ENCODE results near the gene TPPP2.

The TPPP2 gene

GRCh38 chr14:21057803-21058675 is 28.0 kb downstream of the TPPP2 start, which contains the start of gene RNASE8:
RNASE8 (plus strand) TSS chr14:21057822; CDS start chr14:21057893, 71 bp downstream.
- DNase-seq (ENCODE audit: low read depth), result peak; percentile 50

GRCh38 chr14:21058903-21059302 is 28.9 kb downstream of the TPPP2 start:
- no peak for DNase-seq (ENCODE audit: low read depth)

GRCh38 chr14:21059842-21060613 is 30.0 kb downstream of the TPPP2 start:
- peak; percentile 65 for DNase-seq (ENCODE audit: low read depth)

GRCh38 chr14:21060614-21061346 is 30.8 kb downstream of the TPPP2 start:
- DNase-seq (ENCODE audit: low read depth), result no peak

- DNase-seq (ENCODE audit: low read depth), result no peak
These were observed 31.3 kb downstream of the TPPP2 start for GRCh38 chr14:21061347-21061668.

- DNase-seq (ENCODE audit: low read depth), result peak; percentile 91
These were observed 33.5 kb downstream of the TPPP2 start for GRCh38 chr14:21063479-21063878.

GRCh38 chr14:21066882-21067502 is 37.0 kb downstream of the TPPP2 start:
- DNase-seq (ENCODE audit: low read depth), result no peak

- peak; percentile 70 for DNase-seq (ENCODE audit: low read depth)
These were observed 38.7 kb downstream of the TPPP2 start for GRCh38 chr14:21068521-21069387.

- peak; percentile 48 for DNase-seq (ENCODE audit: low read depth)
These were observed 39.5 kb downstream of the TPPP2 start for GRCh38 chr14:21069388-21070082.

GRCh38 chr14:21070083-21070609 is 40.1 kb downstream of the TPPP2 start, which contains the start of gene ARHGEF40:
ARHGEF40 (plus strand) TSS chr14:21070304; CDS start chr14:21070397, 93 bp downstream.
- DNase-seq (ENCODE audit: low read depth), result peak; percentile 69

- peak; percentile 59 for DNase-seq (ENCODE audit: low read depth)
These were observed 40.7 kb downstream of the TPPP2 start for GRCh38 chr14:21070610-21071224.

GRCh38 chr14:21071225-21072030 is 41.4 kb downstream of the TPPP2 start:
- DNase-seq (ENCODE audit: low read depth), result peak; percentile 95

- peak; percentile 76 for DNase-seq (ENCODE audit: low read depth)
These were observed 42.0 kb downstream of the TPPP2 start for GRCh38 chr14:21072031-21072473.

- no peak for DNase-seq (ENCODE audit: low read depth)
These were observed 42.8 kb downstream of the TPPP2 start for GRCh38 chr14:21072781-21073339.

- DNase-seq (ENCODE audit: low read depth), result no peak
These were observed 43.9 kb downstream of the TPPP2 start for GRCh38 chr14:21073921-21074320.

GRCh38 chr14:21074398-21075272 is 44.6 kb downstream of the TPPP2 start:
- DNase-seq (ENCODE audit: low read depth), result no peak

Measured in EH (cell line).